HUES6 (cell line): ENCODE results near the gene CIRBP.

ENCODE experiments used
- H3K27ac ChIP-seq: 2 replicates; pipeline ENCODE4 v1.7.0; 2013; ENCODE audit warnings: low read depth, mild to moderate bottlenecking, low read length, inconsistent platforms
- H3K27me3 ChIP-seq: 2 replicates; pipeline ENCODE4 v1.6.1; 2013; ENCODE audit warnings: low read length; ENCODE audit not compliant: control insufficient read depth, insufficient read depth
- H3K36me3 ChIP-seq: 2 replicates; pipeline ENCODE4 v1.6.1; 2013; ENCODE audit warnings: low read length; ENCODE audit not compliant: control insufficient read depth, insufficient read depth
- H3K4me1 ChIP-seq: 2 replicates; pipeline ENCODE4 v1.6.1; 2013; ENCODE audit warnings: low read length; ENCODE audit not compliant: control insufficient read depth, insufficient read depth
- H3K4me3 ChIP-seq: 2 replicates; pipeline ENCODE4 v1.5.1; 2013; ENCODE audit warnings: low read depth, low read length
- H3K9ac ChIP-seq: one replicate; pipeline ENCODE4 v1.6.1; 2013; ENCODE audit warnings: mild to moderate bottlenecking, low read length
- H3K9me3 ChIP-seq: 2 replicates; pipeline ENCODE4 v1.6.1; 2013; ENCODE audit warnings: low read depth, low read length; ENCODE audit not compliant: control insufficient read depth, insufficient read depth

The CIRBP gene

DNA sequence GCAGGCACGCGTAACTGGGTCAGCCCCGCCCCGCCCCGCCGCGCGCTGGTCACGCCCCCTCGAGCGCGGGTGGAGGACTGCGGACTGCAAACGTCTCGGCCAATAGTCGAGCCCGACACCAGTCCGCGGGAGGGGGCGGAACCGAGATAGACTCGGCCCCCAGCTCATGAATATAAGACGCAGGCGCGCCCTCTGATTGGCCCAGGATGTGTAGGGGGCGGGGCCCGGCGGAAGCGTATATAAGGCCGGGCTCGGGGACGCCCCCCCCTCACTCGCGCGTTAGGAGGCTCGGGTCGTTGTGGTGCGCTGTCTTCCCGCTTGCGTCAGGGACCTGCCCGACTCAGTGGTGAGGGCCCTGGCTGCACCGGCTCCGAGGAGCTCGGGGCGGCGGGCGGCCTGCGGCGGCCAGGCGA is at the start of gene CIRBP:
Gene CIRBP (plus strand): TSS at position 268 of the 413 bp plus-strand sequence. CDS start 1,602 bp downstream, outside the sequence.
- Histone ChIP-seq H3K9ac (peak within 1 kb of the TSS; percentile 97), H3K27ac (peak within 1 kb of the TSS; percentile 91), H3K9me3 (no peaks in the 10 kb centered on the region), H3K27me3 (peaks cover 12% of the 10 kb centered on the region), H3K4me3 (peak within 1 kb of the TSS; percentile 96), H3K4me1 (peaks cover 55% of the 10 kb centered on the region), H3K36me3 (peaks cover 37% of the 10 kb centered on the region)

DNA sequence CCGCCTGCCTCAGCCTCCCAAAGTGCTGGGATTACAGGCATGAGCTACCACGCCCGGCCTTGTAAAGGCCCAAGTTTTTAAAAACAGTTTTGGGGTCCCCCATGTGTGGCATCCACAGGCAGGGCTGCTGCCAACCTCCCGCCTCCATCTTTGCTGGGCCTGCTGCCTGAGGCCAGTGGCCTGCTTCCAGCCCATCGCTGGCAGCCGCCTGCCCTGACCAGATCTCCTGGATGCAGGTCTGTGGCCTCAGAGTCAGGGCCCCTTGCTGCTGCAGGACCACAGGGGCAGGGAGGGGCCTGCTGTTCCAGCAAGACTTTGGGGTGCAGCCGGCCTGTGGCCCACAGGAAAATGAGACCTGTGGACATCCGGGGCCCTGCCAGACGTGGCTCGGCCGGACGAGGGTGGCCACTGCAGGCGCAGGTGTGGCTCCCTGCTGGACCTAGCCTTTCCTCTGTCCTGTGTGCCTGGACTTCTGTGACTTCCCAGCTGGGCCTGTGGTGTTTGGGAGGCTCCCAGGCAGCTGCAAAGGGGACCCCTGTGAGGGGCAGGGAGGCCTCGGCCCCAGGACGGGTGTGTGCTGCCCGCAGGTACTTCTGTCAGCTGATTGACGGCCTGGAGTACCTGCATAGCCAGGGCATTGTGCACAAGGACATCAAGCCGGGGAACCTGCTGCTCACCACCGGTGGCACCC is 49.2 kb upstream of the CIRBP start:
- Histone ChIP-seq H3K27me3 (no peaks in the 10 kb centered on the region), H3K9me3 (no peaks in the 10 kb centered on the region), H3K9ac (no peak overlapping the region), H3K36me3 (peaks cover 37% of the 10 kb centered on the region), H3K4me3 (no peak overlapping the region), H3K27ac (no peak overlapping the region), H3K4me1 (peaks cover 18% of the 10 kb centered on the region)

DNA sequence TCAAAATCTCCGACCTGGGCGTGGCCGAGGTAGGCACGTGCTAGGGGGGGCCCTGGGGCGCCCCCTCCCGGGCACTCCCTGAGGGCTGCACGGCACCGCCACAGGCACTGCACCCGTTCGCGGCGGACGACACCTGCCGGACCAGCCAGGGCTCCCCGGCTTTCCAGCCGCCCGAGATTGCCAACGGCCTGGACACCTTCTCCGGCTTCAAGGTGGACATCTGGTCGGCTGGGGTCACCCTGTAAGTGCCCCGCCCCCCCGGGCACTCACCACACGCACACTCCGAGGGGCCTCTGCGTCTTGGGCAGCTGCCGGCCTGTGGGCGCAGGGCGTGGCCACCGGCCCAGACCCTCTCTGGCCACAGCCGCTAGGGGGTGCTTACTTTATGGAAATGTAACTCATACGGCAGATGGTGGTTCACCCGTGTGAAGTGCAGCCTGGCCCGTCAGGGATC is 48.6 kb upstream of the CIRBP start:
- Histone ChIP-seq H3K4me1 (peaks cover 15% of the 10 kb centered on the region; the same call in 1 of the 2 replicates), H3K27ac (no peak overlapping the region), H3K9me3 (no peaks in the 10 kb centered on the region), H3K4me3 (no peak overlapping the region), H3K36me3 (peaks cover 40% of the 10 kb centered on the region), H3K27me3 (no peaks in the 10 kb centered on the region), H3K9ac (no peak overlapping the region)

DNA sequence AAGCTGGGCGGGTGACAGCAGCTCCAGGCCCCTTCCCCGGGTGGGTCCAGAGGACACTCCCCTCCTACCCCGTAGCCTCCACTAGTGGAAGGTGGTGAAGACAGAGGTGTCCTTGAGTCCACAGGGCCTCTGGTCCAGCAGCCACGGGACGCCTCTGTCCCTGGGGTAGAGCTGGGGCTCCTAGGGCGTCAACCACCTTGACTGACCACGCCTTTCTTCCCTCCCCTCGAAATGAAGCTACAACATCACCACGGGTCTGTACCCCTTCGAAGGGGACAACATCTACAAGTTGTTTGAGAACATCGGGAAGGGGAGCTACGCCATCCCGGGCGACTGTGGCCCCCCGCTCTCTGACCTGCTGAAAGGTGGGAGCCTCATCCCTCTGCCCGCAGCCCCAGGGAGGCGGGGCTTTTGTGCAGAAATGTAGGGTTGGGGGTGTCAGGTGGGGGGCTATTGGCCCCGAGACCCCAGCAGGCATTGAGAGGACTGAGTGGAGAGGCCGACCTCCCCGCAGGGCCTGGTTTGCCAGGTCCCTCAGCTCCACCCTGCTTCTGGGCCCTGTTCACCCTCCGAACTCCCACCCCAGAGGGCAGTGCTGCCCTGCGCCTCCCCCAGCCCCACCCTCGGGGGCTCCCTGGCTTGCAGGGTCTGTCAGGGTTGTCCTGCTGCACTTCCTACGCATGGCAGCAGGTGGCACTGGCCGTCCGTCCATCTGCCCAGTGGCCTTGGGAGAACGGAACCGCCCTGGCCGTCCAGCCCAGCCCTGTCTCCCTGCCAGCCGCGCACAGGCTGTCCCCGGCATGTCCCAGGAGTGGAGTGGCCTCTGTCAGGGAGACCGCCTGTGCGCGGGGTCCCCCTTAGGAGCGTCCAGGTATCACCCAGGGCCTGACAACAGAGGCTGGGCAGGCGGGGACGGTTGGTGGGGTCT is 47.9 kb upstream of the CIRBP start:
- H3K9ac ChIP-seq: no peak overlapping the region
- peaks cover 47% of the 10 kb centered on the region for H3K36me3 ChIP-seq
- H3K27ac ChIP-seq: 0 out of 2 replicates have a peak overlapping the region, but pooled peaks have one; percentile 18
- no peak overlapping the region for H3K4me3 ChIP-seq
- H3K27me3 ChIP-seq: no peaks in the 10 kb centered on the region
- H3K9me3 ChIP-seq: no peaks in the 10 kb centered on the region
- peaks cover 15% of the 10 kb centered on the region; the same call in 1 of the 2 replicates for H3K4me1 ChIP-seq

DNA sequence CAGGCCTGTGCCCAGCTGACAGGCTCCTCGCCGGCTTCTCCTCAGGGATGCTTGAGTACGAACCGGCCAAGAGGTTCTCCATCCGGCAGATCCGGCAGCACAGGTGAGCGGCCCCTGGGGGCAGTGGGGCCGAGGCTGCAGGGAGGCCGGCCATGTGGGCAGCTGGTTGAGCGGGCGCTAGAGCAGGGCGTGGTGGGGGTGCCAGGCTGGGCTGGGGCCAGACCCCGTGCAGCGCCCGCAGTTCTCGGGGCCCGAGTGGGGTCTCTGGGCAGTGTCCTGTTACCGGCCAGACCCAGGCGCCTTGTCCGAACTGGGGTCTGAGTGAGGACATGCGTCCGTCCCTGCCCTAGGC is 47.3 kb upstream of the CIRBP start:
- no peak overlapping the region for H3K27ac ChIP-seq
- H3K36me3 ChIP-seq: peaks cover 53% of the 10 kb centered on the region
- H3K4me3 ChIP-seq: no peak overlapping the region
- peaks cover 8% of the 10 kb centered on the region; the same call in 1 of the 2 replicates for H3K4me1 ChIP-seq
- H3K9ac ChIP-seq: no peak overlapping the region
- no peaks in the 10 kb centered on the region for H3K9me3 ChIP-seq
- no peaks in the 10 kb centered on the region for H3K27me3 ChIP-seq

DNA sequence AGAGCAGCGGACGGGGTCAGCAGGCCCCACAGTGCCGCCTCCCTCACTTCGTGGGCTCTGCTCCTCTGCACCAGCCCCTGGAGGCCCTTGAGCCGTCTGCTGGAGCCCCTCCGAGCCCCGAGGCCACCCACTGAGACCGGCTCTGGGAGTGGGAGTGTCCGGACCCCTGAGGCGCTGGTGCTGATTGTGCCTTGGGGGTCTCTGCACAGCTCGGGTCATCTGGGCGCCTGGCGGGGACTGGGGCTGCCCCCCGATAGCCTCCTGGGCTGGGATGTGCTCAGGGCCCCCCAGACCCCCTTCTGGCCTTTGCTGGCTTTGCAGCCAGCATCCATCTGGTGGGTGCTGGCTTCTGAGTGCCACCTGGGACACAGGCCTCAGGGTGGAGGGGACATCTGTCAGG is 46.7 kb upstream of the CIRBP start:
- Histone ChIP-seq H3K9me3 (no peaks in the 10 kb centered on the region), H3K27ac (no peak overlapping the region), H3K4me1 (peaks cover 3% of the 10 kb centered on the region; the same call in 1 of the 2 replicates), H3K27me3 (no peaks in the 10 kb centered on the region), H3K4me3 (no peak overlapping the region), H3K36me3 (peaks cover 57% of the 10 kb centered on the region), H3K9ac (no peak overlapping the region)

DNA sequence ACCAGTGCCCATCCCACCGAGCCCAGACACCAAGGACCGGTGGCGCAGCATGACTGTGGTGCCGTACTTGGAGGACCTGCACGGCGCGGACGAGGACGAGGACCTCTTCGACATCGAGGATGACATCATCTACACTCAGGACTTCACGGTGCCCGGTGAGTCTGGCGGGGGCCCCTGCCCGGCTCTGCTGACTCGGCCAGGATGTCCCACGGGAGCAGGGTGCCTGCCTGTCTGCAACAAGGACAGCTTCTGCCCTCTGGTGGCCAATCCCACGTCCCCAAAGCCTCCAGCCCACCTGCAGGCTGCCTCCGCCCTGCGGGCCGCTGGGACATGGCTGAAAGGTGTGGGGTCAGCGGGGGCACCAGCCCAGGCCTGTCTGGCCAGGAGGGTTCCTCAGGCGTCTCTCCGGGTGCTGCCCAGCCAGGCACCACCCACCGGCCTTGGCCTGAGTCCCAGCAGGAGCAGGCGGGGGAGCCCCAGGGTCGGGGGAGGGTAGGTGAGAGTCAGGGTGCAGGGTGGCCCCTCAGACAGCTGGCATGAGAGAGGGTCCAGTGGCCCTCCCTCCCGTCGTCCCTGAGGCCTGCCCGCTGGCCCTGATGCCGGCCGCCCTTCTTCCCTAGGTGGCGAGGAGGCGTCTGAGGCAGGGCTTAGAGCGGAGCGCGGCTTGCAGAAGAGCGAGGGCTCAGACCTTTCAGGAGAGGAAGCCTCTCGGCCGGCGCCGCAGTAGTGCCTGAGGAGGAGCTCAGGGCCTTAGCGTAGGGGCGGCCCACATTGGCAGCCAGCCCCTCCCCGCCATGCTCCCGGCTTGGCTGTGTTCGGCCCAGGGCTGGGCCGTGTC is 45.9 kb upstream of the CIRBP start:
- H3K27me3 ChIP-seq: no peaks in the 10 kb centered on the region
- H3K9me3 ChIP-seq: no peaks in the 10 kb centered on the region
- H3K4me1 ChIP-seq: no peaks in the 10 kb centered on the region; the same call in 1 of the 2 replicates
- H3K36me3 ChIP-seq: peaks cover 60% of the 10 kb centered on the region
- no peak overlapping the region for H3K4me3 ChIP-seq
- no peak overlapping the region for H3K9ac ChIP-seq
- no peak overlapping the region for H3K27ac ChIP-seq

DNA sequence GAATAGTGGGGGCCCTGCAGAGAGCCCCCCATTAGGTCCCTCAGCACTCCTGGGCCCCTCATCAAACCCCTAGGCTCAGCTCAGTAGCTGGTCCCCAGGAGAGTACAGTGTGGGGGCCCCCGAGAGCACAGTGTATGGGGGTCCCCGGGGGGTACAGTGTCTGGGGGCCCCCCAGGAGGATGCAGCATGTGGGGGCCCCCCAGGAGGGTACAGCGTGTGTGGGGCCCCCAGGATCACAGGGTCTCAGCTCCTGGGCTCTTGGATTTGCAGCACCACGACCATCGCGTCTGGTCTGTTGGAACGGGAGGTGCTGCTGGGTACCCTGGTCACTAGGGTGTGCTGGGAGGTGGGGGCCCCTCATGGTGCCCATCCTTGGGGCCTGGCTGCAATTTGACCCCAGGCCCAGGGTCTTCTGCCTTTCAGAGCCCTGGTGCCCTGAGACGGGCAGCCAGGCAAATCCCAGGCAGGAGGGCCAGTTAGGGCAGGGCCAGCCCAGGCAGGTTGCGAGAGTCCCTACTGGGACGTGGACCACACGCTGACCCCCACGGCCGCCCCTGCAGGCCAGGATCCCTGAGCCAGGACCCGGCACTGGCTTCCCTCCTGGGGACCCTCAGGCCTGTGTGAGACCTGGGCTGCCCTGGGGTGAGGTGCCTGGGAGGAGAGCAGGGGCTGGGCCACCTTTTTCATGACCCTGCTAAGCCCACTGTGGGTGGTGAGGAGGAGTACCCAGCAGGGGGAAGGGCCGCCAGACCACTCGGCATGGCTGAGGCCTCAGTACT is 44.9 kb upstream of the CIRBP start:
- Histone ChIP-seq H3K9me3 (no peaks in the 10 kb centered on the region), H3K9ac (no peak overlapping the region), H3K4me1 (no peaks in the 10 kb centered on the region), H3K36me3 (peaks cover 61% of the 10 kb centered on the region), H3K4me3 (no peak overlapping the region), H3K27ac (no peak overlapping the region), H3K27me3 (no peaks in the 10 kb centered on the region)

DNA sequence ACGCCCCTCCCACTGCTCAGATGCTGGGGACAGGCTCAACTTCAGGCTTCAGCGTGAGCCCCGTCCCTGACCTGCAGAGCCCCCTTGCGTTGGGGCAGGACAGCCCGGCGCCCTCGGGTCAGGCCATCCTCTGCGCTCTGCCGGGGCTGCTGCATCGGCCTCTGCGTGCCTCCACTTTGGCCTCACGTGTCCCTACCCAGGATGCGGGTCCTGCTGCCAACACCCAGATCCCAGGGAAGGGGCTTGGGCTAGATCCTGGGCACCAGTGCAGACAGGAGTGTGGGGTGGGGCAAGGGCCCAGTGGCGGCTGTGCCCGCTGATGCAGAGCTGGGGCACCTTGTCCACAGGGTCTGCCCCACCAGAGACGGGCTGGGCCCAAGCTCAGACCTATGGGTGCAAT is 44.3 kb upstream of the CIRBP start:
- no peak overlapping the region for H3K4me3 ChIP-seq
- H3K27ac ChIP-seq: no peak overlapping the region
- no peaks in the 10 kb centered on the region for H3K4me1 ChIP-seq
- H3K9ac ChIP-seq: no peak overlapping the region
- no peaks in the 10 kb centered on the region for H3K9me3 ChIP-seq
- H3K36me3 ChIP-seq: peaks cover 60% of the 10 kb centered on the region
- no peaks in the 10 kb centered on the region for H3K27me3 ChIP-seq
